Femur (tissue), 1 donor: ENCODE data around the gene C6orf132.
"Not testable (repeated sequence)": the region's sequence is repeated elsewhere in the genome, so short reads cannot be mapped to it uniquely, and the experiment has no call there.

Experiments
- DNase-seq: peaks from one replicate; pipeline ENCODE4 v3.0.0-alpha.2; 2017

C6orf132 gene

DNA sequence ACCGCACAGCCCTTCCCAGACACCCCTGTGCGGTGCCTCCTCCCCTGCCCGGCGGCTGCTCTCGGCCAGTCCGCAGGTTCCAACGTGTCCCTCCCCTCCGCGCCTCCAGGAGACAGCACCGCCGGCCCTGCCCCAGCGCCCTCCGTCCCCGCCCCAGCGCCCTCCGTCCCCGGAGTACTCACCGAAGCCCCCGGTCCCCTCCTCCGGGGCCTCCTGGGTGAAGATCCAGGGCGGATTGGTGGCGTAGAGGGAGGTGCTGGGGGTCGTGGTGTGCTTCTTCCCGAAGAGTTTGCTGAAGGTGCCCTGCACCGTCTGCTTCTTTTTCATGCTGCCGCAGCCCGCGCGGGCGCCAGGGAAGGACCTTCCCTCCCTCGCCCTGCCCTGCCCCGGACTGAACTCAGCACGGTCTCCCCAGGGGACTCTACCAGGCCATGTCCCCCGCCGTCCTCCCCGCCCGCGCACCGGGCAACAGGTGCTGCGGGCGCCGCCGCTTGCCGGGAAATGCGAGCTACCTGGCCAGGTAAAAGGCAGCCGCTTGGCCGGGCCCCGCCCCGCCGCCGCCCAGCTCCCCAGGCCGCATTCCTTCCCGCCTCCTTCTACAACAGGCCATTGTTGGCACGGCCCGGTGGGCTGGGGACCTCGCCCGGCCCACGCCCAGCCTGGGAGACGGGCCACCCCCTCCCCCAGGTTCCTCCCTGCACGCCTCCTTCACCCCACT is at the start of gene C6orf132:
Gene C6orf132, minus strand, starts transcription at position 503 of the 718 bp plus-strand sequence. Its CDS starts 176 bp downstream, at position 327.
- DNase-seq, result peak; percentile 36

GRCh38 chr6:42190554-42191183 is 48.2 kb upstream of the C6orf132 start:
- no peak for DNase-seq

DNA sequence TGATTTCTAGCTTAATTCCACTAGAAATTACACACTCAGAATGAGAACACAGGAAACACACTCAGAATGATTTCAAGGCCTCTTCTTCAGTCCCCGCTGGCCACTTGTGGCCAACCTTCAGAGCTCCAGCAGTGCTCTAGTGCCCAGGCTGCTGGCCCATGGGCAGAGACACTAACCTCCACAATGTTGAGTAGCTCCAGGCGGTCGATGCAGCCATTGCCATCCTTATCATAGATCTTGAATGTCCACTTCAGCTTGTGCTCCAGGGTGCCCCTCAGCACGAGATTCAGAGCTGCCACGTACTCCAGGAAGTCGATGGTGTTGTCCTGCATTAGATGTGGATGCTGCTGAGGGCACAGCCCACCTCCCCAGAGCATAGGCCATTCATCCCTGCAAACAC is 46.0 kb upstream of the C6orf132 start:
- DNase-seq, result no peak

DNA sequence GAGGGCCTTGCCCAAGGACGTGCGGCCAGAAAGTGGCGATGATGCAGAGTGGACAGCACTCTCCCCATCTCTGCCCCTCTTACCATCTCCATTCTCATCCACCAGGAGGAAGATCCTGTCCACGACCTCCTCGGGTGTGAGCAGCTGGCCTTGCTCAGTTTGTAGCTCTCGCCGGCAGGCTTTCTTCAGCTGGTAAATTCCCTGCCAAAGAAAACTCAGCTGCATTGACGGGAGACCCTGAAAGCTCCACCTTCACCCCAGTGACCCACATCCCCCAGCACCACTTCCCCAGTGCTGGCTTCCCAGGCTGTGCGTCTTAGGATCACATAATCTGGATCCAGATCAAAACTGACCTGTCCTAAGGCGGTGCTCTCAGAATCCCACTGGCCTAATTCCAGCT is 43.2 kb upstream of the C6orf132 start:
- DNase-seq, result no peak

GRCh38 chr6:42184475-42184874 is 42.1 kb upstream of the C6orf132 start:
- no peak for DNase-seq

DNA sequence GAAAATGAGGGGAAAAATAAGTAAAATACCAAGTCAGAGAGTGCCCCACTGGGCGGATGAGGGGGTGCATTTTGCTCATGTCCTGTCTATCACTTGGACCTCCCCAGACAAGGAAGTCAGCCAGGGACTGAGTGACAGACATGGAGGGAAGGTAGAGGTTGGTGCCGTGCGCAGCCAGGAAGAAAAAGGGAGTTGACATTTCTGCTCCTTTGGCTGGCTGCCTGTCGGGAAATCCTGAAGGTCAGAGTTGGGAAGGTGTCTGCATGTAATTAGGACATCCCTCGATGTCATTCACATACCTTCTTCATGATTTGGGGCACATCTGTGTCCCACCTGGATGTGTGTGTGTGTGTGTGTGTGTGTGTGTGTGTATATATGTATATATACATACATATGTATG is 39.7 kb upstream of the C6orf132 start:
- DNase-seq, result no peak

GRCh38 chr6:42179945-42180313 is 37.5 kb upstream of the C6orf132 start:
- DNase-seq, result no peak

GRCh38 chr6:42179261-42179944 is 37.0 kb upstream of the C6orf132 start:
- no peak for DNase-seq

DNA sequence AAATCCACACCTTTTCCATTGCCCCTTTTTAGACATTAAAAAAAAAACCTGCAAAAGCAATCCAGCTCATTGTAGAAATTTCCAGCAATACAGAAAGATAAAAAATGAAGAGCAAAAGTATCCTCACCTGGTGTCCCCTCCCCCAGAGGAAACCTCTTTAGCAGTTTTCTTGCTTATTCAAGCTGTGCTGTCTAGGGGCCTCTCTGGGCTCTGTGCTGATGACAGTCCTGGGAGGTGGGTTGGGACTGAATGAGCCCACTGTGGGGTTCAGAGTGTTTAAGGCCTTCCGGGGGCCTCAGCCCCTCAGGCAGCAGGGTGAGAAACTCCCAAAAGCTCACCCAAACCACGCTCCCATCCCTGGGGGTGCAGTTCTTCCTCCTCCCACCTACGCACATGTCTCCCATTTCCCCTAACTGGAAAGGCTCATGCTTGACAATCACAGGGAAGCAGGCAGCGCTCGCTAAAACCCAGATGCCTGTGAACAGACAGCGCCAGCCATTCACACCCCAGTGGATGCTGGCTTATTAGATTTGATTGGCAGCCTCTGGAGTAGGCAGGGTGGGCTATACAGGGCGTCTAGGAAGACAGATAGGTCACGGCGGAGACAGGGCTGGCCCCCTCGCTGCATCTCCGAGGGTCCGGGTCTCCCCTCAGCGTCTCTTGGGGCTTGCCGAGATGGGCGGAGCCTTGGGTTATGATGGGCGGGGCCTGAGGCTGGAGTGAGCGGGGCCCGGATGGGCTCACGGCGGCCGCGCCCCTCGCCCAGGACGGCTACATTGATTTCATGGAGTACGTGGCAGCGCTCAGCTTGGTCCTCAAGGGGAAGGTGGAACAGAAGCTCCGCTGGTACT is 35.3 kb upstream of the C6orf132 start:
- DNase-seq, result no peak

GRCh38 chr6:42176981-42177380 is 34.6 kb upstream of the C6orf132 start:
- DNase-seq, result no peak

DNA sequence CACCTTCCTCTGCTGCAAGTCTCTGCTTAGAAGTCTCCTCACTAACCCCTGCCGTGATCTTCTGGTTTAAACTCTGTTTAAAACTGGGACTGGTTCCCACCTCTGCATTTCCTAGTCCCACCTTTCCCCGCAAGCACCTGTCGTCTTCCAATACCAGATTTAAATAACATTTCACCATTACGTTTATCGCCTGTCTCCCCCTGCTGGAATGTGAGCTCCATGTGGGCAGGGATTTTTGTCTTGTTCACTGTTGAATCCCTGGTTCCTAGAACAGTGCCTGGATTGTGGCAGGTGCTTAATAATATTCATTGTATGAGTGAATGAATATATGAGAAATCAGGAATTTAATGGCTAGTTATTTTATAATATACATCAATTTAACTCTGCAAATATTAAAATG is 33.4 kb upstream of the C6orf132 start:
- no peak for DNase-seq

DNA sequence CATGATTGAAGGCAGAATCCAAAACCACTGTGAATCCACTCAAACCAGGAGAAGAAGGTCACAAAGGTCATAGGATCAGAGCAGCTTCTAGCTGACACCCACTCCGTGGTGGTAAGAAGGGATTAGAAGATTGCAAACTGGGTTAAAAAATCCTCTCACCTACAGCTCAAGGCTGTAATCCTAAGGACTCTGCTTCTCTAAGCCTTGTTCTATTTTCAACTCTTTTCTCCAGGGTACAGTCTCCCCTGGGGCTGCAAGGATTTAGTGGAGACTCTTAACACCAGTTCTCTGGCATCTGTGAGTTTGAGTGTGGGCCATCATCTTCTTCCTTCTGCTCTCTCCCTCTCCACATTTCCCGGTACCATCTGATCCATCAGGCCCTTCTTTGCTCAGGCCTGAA is 30.7 kb upstream of the C6orf132 start, which contains the start of gene GUCA1A:
Gene GUCA1A, plus strand, starts transcription at position 264 of the 400 bp plus-strand sequence. CDS start 250 bp downstream, outside the sequence.
- DNase-seq, result no peak

GRCh38 chr6:42171813-42172581 is 29.6 kb upstream of the C6orf132 start:
- DNase-seq, result no peak

- DNase-seq, result not testable (repeated sequence)
These were observed 27.4 kb upstream of the C6orf132 start for GRCh38 chr6:42169780-42170179.

DNA sequence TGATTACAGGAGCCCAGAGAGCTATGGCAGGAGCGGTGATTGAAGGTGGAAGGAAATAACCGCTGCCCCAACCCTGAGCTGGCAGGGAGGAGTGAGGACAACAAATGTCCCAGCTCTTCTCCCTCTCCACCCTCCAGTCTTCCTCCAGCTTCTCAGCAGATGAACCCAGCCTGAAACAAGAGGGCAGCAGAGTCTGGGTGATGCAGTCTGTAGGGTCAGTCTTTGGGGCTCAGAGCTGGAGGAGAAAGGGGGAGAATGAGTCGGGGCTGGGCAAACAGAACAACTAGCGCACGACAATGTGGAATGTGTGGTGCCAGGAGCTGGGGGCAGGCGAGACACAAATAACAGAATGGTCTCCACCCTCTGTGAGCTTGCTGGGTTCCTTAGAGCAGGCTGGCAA is 26.2 kb upstream of the C6orf132 start:
- no peak for DNase-seq

DNA sequence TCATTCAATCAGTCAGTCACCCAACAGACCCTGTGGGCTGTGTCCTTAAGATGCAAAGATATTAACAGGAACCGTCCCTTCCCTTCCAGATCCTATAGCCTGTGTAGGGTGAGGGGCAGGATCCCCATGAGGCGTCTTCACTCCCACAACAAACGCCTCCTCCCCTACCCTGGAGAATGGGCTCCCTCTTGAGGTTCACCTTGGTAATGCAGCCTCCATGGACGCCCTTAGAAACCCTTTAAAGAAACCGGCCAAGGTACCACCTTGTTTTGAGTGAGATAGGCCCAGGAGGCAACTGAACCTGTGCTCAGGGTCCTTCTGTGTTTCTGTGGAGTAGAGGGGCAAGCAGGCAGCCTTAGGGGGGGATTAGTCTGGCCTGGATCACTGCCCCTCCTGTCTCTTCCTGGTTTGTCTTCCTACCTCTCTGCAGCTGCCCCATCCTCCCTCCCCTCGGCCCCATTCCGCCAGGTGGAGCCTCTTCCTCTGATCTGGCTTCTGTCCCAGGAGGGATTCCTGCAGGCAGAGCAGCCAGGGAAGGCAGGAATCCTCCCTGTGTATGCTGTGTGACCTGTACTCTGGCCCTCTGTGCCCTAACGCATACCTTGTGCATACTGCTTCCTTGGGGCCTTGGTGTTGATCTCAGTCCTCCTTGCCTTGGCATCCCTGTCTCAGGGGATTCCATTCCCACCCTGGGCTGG is 24.2 kb upstream of the C6orf132 start:
- DNase-seq, result peak; percentile 67

GRCh38 chr6:42165016-42165415 is 22.6 kb upstream of the C6orf132 start:
- DNase-seq, result peak; percentile 29

- DNase-seq, result no peak
These were observed 21.6 kb upstream of the C6orf132 start for GRCh38 chr6:42163981-42164380.

DNA sequence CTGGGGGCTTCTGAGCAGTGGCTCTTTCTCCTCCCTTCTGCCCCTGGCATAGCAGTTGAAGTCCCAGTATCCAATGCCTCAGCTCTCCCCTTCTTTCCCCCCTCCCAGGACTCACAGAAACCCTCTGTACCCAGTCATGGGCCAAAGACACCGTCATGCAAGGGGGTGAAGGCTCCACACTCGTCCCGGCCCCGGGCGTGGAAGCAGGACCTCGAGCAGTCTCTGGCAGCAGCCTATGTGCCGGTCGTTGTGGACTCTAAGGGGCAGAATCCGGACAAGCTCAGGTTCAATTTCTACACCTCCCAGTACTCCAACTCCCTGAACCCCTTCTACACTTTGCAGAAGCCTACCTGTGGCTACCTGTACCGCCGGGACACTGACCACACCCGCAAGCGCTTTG is 20.4 kb upstream of the C6orf132 start:
- no peak for DNase-seq

DNA sequence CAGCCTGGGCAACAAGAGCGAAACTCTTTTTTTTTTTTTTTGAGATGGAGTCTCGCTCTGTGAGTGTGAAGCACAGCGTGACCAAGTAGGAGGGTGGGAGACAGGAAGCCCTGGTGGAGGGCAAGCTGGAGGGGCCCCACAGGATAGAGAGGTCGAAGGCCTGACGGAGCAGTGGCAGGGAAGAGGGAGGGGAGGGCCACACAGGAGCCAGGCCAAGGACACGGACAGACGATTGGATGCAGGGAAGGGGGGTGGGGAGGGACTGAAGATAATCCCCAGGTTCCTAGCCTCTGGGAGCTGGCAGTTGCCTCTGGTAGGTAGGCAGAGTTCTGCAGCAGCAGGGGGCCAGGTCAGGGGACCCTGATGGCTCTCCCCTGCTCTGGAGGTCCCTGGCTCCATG is 20.0 kb upstream of the C6orf132 start:
- DNase-seq, result no peak

GRCh38 chr6:42159431-42160024 is 17.1 kb upstream of the C6orf132 start:
- no peak for DNase-seq
